ENCODE data around the gene GALNT4. TPM values are rescaled to one million over a fixed set of nuclear protein-coding genes. Genes with fewer than 3 reads are reported as not detected.

The GALNT4 gene
- total RNA-seq = 26.1 and 27.8 TPM in 2 replicates

DNA sequence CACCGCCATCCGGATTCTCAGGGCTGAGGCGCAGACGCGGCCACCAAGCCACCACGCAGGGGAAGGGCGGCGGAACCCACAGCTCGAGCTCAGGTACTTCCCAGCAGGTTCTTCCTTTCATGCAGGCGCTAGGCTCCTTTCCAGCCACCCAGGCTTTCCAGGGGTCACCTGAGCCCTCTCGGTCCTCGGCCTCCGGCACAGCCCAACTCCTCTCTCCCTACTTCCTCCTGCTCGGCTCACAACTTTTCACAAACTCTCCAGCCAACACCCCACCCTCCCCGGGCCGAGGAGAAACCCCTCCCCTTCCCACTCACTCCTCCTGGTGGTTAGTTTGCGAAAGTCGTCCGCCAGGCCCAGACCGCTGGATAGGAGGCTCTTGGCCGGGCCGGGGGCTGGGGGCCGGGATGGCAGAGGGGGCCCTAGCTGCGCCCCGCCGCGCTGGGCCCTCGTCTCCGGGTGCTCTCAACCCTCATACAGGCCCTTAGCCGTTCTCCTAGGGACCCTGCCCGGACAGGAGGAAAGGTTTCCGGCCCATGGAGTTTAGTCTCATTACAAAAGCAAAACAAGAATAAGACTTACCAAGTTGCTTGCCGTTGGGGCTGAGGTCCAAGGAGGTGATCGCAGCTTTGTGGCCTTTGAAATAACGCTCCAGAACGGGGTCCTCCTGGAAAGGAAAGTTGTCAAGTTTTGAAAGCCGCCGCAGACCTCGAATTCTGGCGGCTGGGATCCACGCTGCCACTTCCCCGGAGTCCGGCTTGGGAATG is at the start of gene GALNT4:
Gene GALNT4 (minus strand): TSS at position 256 of the 764 bp plus-strand sequence. CDS start 247 bp downstream, at position 9.

DNA sequence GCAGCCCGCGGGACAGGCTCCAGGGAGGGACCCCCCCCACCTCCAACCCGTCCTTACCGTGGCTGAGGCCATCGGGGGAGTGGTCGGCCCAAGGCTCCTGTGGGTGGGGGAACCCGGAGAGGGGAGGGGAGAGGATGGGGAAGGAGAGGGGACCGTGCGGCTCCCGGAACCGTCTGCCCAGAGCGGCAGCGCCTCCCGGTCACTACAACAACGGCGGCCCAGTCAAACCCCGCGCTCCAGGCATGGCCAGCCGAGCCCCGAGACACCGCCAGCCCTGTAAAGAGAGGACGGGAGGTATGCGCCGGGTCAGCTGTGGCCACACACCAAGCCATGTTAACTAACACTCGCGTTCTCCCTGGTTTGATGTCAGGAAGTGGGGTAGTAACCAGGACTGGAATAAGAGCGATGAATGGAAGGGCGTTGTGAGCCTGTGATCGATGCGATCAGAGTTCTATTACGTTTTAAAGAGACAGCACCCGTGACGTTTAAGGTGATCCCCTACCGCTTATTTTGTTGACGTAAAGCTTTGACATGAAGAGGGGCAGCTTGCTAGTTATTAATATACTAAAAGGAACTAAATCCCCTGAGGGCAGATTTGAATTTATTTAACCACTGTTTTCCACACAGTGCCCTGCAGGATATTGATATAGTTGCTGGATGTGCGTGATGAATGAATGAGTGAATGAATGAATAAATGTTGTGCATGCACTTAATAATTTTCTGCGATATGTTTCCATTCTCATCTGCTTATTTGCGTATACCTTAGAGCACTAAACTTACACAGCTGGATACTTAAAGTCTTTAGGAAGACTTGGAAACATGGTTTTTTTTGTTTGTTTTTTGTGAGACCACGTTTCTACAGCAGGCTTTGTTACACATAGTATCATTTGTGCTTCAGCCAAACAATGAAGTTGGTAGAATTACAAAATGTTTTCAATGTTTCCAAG is 1.5 kb upstream of the GALNT4 start, which contains the start of gene POC1B:
Gene POC1B (minus strand): TSS at position 224 of the 947 bp plus-strand sequence. CDS start 152 bp downstream, at position 72.

Small RNA genes lying within 50 kb of the gene (small RNA-seq; reads per million reads assigned to genes)
- gene AC025034.2 (not detected), gene POC1B-GALNT4 (not detected)

Other genes with a start within 250 kb of the GALNT4 start
- gene DUSP6, start 172.3 kb downstream of the GALNT4 start, total RNA-seq = 238 and 360 TPM in 2 replicates
- gene POC1B, start 1.3 kb upstream of the GALNT4 start, total RNA-seq = 33.6 and 40.6 TPM in 2 replicates
- gene ATP2B1, start 184.0 kb upstream of the GALNT4 start, total RNA-seq = 40.5 and 62.4 TPM in 2 replicates

All from thoracic aorta endothelial cell (primary cell).